SK-N-SH treated with all-trans-retinoic acid at 6 μM for 48 hours (cell line): ENCODE data around the gene CABP7.
"Not testable (repeated sequence)": the region's sequence is repeated elsewhere in the genome, so short reads cannot be mapped to it uniquely, and the experiment has no call there.

Experiments
- ARNTL ChIP-seq: fragments of 450-650 bp; formaldehyde crosslinking; IDR thresholded peaks from 2 replicates; pipeline ENCODE4 v1.5.0; 2020; ENCODE audit warnings: low read depth, mild to moderate bottlenecking, moderate library complexity, borderline replicate concordance
- CSRNP3 ChIP-seq: fragments of 250-450 bp; sonication (Bioruptor Pico); IDR thresholded peaks from 2 replicates; pipeline ENCODE4 v1.5.1; 2021; ENCODE audit warnings: mild to moderate bottlenecking, moderate library complexity
- GLIS3 ChIP-seq: fragments of 250-450 bp; sonication (Bioruptor Pico); IDR thresholded peaks from 2 replicates; pipeline ENCODE4 v1.5.0; 2020; ENCODE audit warnings: mild to moderate bottlenecking, moderate library complexity
- ISL1 ChIP-seq: fragments of 250-450 bp; sonication (Bioruptor Pico); IDR thresholded peaks from 2 replicates; pipeline ENCODE4 v2.1.2; 2022; ENCODE audit warnings: mild to moderate bottlenecking, moderate library complexity
- PPARA ChIP-seq: fragments of 250-450 bp; sonication (Bioruptor Pico); IDR thresholded peaks from 2 replicates; pipeline ENCODE4 v1.5.0; 2020; ENCODE audit warnings: mild to moderate bottlenecking, borderline replicate concordance
- RARB ChIP-seq: fragments of 250-450 bp; sonication (Bioruptor Pico); IDR thresholded peaks from 2 replicates; pipeline ENCODE4 v1.8.0; 2021; ENCODE audit warnings: mild to moderate bottlenecking, moderate library complexity
- SNAI2 ChIP-seq: fragments of 250-450 bp; sonication (Bioruptor Pico); IDR thresholded peaks from 2 replicates; pipeline ENCODE4 v1.5.0; 2020; ENCODE audit warnings: mild to moderate bottlenecking, moderate library complexity
- TOX ChIP-seq: fragments of 250-450 bp; sonication (Bioruptor Pico); IDR thresholded peaks from 2 replicates; pipeline ENCODE4 v1.8.0; 2021; ENCODE audit warnings: mild to moderate bottlenecking, moderate library complexity, borderline replicate concordance
- TSHZ2 ChIP-seq: fragments of 250-450 bp; sonication (Bioruptor Pico); IDR thresholded peaks from 2 replicates; pipeline ENCODE4 v1.5.0; 2020; ENCODE audit warnings: mild to moderate bottlenecking, moderate library complexity
- ZC3H10 ChIP-seq: fragments of 250-450 bp; sonication (Bioruptor Pico); IDR thresholded peaks from 2 replicates; pipeline ENCODE4 v1.5.1; 2021; ENCODE audit warnings: mild to moderate bottlenecking, moderate library complexity
- ZFP3 ChIP-seq: fragments of 250-450 bp; sonication (Bioruptor Pico); IDR thresholded peaks from 2 replicates; pipeline ENCODE4 v1.5.0; 2020; ENCODE audit warnings: mild to moderate bottlenecking, moderate library complexity
- ZNF70 ChIP-seq: fragments of 450-650 bp; formaldehyde crosslinking; IDR thresholded peaks from 2 replicates; pipeline ENCODE4 v1.5.0; 2020; ENCODE audit warnings: mild to moderate bottlenecking, moderate library complexity
- TF ChIP-seq, protein P1 (sequence below): fragments of 250-450 bp; sonication (Bioruptor Pico); IDR thresholded peaks from 2 replicates; pipeline ENCODE4 v1.5.1; 2020; ENCODE audit warnings: low read depth, mild to moderate bottlenecking, moderate library complexity

DNA sequence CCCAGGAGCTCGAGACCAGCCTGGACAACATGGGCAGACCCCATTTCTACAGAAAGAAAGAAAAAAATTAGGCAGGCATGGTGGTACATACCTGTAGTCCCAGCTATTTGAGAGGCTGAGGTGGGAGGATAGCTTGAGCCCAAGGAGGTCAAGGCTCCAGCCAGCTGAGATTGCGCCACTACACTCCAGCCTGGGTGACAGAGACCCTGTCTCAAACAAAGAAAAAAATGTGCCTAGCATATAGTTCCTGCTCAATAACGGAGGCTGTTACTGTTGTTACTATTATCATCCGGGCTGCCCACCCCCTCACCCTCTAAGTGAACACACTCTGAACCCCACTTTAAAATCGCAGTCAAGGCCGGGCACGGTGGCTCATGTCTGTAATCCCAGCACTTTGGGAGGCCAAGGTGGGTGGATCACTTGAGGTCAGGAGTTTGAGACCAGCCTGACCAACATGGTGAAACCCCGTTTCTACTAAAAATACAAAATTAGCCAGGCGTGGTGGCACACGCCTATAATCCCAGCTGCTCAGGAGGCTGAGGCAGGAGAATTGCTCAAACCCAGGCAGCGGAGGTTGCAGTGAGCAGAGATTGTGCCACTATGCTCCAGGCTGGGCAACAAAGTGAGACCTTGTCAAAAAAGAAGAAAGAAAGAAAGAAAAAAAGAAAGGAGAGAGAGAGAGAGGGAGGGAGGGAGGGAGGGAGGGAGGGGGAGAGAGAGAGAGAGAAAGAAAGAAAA lies 35.0 kb downstream of the CABP7 start:
- TF ChIP-seq TSHZ2 (CRISPR knock-in tag); RARB (CRISPR knock-in tag); SNAI2 (CRISPR knock-in tag); ZFP3; TOX (CRISPR knock-in tag); GLIS3; ZNF70 (CRISPR knock-in tag); ZC3H10 (CRISPR knock-in tag); ARNTL (CRISPR knock-in tag); ISL1; PPARA; CSRNP3: not testable (repeated sequence)
- TF ChIP-seq, protein P1, sequence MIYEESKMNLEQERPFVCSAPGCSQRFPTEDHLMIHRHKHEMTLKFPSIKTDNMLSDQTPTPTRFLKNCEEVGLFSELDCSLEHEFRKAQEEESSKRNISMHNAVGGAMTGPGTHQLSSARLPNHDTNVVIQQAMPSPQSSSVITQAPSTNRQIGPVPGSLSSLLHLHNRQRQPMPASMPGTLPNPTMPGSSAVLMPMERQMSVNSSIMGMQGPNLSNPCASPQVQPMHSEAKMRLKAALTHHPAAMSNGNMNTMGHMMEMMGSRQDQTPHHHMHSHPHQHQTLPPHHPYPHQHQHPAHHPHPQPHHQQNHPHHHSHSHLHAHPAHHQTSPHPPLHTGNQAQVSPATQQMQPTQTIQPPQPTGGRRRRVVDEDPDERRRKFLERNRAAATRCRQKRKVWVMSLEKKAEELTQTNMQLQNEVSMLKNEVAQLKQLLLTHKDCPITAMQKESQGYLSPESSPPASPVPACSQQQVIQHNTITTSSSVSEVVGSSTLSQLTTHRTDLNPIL (CRISPR knock-in tag) = not testable (repeated sequence)
